SK-MEL-5 (cell line): ENCODE measurements around the gene SNPH. TPM values are rescaled to one million over a fixed set of nuclear protein-coding genes. Genes with fewer than 3 reads are reported as not detected.
A peak's percentile ranks its signal among the peaks of the same experiment; 100 is the strongest.

Experiments
- DNase-seq: peaks from one replicate; pipeline ENCODE4 v3.0.0-alpha.2; 2016; ENCODE audit warnings: low read depth, low spot score
- in situ Hi-C: cut with HindIII; loops from 2 replicates; pipeline ENCODE4 v1.10.0; 2016; ENCODE audit warnings: low sequenced_read_pairs, high pct_unique_total_duplicates, low pct_unique_long_range_greater_than_20kb
- total RNA-seq: library from RNA; depleted of rRNA; stranded (reverse); fragments of >200 nt; shearing (Covaris generic); gene quantifications from 2 replicates; pipeline ENCODE4 v1.2.3, GENCODE V29; 2014

SNPH gene
- total RNA-seq, 1 experiment from 2014 or later: 10.7 TPM

DNA sequence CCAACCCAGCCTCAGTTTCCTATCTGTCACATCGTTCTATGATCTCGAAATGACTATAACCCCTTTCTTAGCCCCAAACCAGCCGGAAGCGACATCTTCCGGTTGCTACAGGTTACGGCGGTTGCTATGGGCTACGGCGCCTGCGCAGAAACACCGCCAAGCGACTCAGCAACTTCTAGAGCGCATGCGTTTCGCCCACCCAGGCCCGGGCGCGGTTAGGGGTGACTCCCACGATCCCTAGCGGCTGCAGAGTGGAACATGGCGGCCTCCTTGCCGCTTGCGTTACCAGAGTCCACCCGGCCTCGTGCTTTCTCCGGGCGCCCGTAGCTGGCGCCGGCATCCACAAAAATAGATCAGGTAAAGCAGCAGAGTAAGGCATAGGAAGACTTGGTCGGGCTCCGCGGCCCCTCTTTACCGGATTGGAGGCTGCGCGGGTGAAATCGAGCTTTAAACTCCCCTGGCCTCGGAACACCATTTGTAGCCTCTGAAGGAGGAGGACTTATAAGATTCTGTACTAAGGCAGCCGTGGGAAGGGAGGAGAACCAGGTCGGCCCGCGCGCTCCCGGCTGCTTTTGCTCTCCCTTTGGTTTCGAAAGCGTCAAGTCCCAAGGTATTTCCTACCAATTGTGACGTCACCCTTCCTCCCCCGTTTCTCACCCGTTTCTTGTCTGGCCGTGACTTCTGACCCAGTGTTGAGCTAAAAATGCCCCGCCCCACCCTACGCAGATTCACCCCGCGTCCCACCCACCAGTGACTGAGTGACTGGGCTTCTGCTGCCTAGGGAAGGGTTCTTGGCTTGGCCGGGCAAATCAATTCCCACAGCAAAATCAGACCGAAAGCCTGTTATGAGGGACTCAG is 59.3 kb downstream of the SNPH start:
- in situ Hi-C loops: no loop called here
- DNase-seq: peak; percentile 98

DNA sequence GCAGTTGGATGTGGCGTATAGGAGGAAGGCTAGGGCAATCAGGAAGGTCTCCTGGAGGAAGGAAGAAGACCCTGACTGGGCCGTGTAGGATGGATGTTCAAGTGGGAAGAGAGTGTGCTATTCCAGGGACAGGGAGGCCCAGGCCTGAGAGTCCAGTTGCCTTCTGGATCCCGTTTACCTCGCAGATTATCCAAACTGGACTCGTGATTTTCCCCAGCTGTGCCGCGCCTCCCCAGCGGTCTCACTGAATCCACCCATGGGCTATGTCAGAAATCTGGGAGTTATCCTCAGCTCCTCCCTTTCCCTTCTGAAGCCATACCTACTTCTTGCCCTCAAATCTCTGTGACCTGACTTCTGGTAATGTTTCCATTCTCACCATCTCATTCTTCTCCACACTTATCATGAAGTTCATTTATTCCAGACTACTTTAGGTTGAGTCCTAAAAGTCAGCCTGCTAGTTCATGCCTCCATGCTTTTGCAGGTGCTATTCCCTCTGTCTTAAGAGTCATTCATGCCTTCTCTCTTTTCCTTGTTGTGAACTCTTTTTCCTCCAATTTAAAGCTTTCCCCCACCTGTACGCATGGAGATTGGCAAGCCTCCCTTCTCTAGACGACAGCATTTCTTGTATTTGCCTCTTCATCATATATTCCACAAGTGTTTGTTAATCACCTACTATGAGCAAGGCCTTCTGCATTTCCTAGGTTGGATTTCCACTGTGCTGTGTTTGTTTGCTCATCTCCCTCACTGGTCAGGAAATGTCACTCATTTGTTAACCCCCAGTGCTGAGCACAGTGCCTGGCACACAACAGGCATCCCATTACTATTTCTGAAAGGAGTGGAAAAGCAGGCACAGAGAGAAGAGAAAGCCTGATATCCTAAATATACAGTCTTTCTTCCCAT is 60.2 kb downstream of the SNPH start:
- no peak for DNase-seq
- in situ Hi-C loops: no loop called here

DNA sequence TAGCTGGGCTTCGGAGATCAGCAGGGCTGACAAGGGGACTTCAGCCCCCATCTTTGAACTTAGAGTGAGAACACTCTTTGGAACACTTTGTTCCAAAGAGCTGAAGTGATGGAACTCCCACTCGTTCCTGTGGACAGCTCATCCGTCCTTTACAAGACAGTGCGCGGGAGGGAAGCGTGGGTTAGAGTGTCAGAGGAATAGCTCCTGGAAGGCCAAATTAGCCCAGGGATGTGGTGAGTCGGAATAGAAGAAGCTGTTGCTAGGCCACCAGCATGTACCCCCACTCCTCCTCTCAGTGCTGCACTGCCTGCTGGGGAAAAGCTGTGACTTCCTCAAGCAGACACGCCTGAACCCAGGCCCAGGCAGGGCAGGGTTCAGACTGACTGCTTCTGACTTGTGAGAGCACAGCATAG is 61.2 kb downstream of the SNPH start:
- in situ Hi-C loops: no loop called here
- no peak for DNase-seq

DNA sequence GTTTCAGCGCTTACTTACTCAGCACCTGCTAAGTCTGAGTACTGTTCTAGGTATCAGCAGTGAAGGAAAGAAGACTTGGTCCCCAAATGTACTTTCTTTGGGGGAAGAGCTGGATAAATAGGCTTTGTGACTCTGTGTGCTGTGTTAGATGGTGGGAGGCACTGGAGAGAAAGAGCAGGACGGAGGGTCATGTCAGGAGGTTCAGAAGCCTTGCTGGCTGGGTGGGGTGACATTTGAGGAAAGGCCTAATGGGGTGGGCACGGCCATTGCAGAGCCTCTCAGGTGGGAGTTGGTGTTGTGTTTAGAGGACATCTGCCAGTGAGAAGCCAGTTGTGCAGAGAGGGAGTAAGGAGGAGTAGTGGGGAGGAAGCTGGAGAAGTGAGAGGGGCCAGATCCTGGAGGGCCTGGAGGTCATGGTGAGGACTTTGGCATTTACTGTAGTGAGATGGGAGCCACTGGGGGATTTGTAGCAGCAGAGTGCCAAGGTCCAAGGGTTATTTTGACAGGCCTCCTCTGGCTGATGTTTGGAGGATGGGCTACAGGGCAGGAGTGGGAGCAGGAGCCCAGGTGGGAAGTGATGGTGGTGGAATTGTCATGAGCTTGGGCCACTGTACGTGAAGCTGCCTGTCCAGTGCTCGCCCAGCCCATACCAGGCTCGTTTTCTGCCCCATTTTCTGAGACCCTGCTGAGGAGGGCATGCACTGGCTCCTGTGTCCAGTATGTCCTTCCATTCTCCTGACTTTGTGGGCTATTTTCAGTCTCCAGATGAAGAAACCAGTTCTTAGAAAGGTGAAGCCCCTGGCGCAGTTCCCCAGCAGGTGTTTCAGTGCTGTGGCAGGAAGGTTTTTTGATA is 62.0 kb downstream of the SNPH start:
- in situ Hi-C loops: no loop called here
- no peak for DNase-seq

DNA sequence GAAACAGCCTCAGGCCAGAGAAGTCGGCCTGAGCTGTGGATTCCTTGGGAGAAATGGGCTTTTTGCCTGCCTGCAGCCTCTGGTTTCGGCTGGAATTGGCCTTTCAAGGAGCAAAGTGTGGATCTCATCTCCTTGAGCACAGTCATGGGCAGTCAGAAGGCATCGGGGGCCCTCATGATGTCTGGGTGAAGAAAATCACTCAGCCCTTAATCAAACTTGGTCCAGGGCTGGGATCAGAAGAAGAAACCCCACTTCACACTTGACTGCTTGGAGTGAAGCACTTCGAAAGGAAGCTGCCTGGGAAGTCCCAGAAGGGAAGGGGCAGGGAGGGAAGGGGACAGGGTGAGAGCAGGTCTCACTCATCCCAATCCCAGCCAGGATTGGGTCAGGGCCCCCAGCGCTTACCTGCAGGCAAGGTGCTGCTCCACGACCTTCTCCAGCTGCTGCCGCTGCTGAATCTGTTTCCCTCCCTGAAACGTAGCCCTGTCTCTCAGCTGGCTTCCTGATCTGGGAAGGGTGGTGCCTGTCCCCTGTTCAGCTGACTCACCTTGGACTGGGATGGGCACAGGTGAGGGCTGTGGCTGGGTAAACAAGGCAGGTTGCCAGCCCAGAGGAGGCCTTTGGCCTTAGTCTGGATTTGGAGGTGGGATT is 62.7 kb downstream of the SNPH start, which contains the start of gene SDCBP2:
TSS of gene SDCBP2 (minus strand) at position 460 of the 651 bp plus-strand sequence. CDS start 8,723 bp downstream, outside the sequence.
- in situ Hi-C loops: no loop called here
- DNase-seq: no peak

DNA sequence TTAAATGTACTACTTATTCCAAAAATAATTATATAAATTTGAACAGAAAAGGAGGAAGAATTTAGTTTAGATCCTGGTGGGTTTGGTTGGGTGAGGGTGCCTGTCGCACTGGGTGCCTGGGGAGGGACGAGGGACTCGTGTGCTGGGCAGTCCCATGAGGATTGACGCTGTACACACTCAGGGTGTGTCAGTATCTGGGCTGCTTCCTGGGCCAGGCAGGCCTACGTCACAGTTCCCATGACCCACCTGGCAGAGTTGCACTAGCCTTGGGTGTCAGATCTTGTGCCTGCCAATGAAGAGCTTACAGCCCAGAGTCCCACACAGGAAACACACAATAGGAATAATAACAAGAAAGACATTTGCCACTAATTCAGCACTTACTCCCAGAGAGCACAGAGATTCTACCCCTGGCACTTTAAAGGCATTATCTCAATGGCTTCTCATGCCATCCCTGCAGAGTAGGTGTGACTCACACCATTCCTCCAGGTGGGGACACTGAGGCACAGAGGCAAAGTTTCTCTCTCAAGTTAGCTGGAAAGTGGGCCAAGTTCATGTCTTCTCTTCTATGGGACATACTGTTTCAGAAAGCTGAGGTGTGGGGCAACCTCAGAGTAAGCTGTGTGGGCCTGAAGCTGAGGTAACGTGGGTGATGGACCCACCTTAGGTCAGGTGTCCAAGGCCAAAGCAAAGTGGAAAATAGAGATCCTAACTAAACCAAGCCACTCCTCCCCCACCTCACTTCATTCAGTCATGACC is 64.2 kb downstream of the SNPH start:
- in situ Hi-C loops: no loop called here
- peak; percentile 33 for DNase-seq

DNA sequence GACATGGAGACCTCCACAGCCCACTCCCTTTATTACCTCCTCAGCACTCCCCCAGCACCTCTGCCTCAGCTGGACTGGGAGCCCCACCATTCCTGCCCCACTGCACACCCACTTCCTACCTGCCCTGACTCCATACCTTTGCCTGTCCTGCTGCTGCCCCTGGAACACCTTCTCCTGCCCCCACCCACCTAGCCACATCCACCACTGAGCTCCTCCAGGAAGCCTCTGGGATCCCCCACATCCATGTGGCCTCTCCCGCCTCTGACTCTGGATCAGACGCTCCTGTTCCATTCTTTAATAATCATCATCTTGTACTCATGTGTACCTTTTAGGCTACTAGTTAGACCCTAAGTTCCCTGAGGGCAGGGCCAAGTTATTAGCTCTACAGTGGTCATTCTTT is 65.0 kb downstream of the SNPH start:
- no peak for DNase-seq
- in situ Hi-C loops: no loop called here

DNA sequence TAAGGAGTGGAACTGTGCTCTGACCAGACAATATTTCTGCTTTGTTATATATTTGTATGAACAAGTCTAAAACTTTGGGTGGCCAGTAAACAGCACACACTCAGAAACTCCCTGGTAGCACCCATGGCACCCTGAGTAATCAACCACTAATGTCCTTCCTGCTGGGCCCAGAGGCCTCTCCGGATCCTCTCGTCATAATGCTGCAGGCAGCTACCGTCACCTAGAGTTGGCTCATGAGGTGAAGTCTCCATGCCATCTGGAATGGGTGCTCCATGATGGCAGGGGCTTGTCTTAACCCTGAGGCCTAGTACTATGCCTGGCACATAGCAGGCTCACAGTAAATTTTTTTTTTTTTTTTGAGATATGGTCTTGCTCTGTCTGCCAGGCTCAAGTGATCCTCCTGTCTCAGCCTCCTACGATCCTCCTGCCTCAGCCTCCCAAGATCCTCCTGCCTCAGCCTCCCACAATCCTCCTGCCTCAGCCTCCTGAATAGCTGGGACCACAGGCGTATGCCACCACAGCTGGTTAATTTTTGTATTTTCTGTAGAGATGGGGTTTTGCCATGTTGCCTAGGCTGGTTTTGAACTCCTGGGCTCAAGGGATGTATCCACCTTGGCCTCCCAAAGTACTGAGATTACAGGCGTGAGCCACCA is 65.8 kb downstream of the SNPH start:
- no peak for DNase-seq
- in situ Hi-C loops: no loop called here

DNA sequence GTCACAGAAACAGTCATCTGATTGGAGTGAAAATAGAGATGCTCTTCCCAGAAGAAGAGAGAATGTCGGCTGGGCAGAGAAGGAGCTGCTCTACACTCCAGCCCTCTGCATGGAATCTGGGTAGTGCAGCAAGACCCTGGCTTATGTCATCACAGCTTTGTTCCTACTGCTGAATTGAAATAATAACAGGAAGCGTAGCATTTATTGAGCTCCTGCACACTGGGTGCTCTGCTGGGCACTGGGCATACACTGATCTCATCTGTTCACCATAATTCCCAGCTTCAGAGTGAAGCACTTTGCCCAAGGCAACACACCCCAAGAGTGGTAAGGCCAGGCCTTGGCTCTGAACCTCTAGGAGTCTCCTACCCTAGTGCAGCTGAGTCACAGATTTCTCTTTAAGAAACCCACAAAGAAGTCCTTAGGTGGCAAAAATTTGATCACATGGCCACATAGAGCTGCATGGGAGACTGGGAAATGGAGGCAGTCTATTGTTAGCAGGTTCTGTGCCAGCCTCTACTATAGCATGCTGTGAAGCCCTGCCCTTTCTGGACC is 66.7 kb downstream of the SNPH start:
- DNase-seq: no peak
- in situ Hi-C loops: no loop called here

DNA sequence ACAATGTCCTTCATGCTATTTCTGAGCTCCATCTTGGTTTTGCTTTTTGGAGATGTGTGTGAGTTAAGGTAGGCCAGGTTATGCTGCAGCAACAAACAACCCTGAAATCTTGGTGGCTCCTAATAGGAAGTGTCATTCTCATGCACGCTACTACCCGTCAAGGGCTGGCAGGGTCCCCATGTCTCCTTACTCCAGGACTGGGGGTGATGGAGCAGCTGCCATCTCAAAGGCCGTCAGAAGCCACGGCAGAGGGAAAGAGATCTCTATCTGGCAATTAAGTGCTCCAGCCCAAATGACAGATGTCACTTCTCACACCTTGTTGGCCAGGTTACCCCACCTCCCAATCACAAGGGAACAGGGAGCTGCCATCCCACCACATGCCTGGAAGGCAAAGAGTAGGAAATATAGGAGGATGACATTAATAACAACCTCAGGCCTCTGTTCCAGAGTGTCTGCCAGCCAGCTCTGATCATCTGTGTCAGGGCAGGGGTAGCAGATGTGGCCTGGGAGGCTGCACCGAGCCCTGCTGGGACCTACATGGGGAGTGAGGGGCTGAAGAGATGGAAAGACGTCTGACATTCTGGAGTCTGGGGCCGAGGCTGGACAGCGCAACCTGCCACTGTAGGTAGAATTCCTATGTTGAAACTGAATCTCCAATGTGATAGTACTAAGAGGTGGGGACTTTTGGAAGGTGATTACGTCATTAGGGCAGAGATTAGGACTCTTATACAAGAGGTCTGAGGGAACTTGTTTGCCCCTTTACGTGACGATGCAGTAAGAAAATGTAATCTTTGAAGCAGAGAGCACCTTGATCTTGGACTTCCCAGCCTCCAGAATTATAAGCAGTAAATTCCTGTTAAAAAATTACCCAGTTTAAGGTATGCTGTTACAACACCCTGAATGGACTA is 67.6 kb downstream of the SNPH start:
- DNase-seq: no peak
- in situ Hi-C loops: no loop called here

DNA sequence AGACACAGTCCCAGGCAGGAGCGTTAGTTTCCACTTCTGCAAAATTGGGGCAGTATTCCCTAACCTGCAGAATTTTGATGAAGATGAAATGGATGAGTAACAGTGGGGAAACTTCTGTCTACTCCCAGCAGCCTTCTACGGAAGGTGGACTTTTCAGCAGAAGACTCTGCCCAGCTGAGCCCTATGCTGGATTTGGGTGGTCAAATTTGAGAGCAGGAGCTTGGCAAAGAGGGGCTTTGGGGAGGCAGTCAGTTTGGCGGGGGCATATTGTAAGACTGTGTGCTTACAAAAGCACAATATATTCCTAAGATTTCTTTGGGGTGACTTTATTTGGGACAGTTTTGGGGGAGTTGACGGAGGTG is 68.3 kb downstream of the SNPH start:
- DNase-seq: no peak
- in situ Hi-C loops: no loop called here

DNA sequence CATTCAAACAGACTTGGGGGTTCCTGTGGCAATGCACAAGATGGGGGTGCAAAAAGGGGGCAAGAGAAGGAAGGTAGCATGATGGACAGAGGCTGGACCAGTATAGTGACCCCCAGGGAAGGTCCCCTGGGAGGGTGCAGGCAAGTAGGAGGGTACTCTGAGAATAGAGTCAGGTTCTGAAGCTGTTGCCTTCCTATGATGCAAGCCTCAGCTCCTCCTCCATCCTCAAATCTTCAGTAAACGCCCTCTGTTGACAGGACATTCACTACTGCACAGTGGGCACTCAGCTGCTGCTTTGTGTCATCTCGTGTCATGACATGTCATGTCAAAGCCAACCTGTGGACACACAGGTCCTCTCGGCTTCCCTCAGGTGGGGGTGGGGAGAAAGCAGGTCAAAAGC is 68.7 kb downstream of the SNPH start:
- DNase-seq: peak; percentile 59
- in situ Hi-C loops: no loop called here

DNA sequence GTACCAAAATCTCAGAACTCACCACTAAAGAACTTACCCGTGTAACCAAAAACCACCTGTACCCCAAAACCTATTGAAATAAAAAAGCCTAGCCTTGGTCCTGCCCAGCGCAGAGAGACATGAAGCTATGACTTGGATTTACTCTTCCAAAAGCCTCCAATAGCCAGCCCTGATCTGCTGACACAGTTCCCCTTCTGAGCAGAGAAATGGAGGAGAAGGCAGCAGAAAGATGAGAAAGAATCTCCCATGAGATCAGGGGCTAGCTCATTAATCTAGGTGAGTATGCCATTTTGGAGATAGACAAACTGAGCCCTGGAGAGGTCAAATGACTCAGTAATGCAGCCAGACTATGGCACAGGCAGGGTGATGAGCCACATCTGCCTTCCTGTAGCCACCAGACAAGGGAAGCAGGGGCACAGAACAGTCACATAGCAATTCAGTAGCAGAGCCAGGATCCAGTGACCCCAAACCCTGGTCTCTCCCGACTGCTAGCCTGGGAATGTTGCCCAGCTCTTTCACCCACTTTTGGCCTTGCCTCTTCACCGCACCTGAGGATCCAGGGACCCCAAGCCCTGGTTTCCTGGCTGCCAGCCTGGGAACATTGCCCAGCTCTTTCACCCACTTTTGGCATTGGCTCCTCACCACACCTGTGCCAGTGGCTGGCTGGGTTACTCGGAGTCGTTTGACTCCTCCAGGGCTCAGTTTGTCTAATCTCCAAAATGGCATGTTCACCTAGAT is 70.0 kb downstream of the SNPH start:
- no peak for DNase-seq
- in situ Hi-C loops: no loop called here

DNA sequence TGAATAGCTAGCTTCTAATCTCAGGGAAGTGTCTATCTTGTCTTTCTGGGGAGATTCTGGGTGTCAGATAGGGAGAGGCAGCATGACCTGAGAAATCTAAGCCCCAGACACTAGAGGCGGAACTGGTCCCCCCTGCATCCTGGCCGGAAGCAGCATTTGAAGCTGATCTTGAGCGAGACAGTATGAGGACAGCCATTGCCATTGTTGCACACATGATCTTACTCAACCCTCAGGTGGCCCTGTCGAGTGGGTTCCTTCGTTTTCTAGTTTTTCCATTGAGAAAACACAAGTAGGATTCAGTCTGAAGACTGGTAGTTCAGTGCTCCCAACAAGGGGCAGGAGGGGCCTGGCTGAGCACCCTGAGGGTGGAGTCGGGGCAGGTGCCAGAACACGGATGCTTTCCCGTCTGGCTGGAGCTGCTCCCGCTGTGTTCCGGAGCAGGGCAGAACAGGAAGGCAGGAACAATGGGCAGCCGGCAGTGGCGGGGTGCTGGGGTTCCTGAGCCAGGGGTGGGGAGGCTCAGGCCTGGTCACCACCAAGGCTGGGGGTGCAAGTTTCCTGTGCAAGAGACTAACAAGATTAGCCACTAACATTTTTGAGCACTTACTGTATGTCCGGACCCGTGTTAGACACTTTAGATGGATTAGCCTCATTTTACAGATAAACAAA is 70.7 kb downstream of the SNPH start:
- DNase-seq: no peak
- in situ Hi-C loops: no loop called here
